ENCODE results near the gene DCAF12.

DNA sequence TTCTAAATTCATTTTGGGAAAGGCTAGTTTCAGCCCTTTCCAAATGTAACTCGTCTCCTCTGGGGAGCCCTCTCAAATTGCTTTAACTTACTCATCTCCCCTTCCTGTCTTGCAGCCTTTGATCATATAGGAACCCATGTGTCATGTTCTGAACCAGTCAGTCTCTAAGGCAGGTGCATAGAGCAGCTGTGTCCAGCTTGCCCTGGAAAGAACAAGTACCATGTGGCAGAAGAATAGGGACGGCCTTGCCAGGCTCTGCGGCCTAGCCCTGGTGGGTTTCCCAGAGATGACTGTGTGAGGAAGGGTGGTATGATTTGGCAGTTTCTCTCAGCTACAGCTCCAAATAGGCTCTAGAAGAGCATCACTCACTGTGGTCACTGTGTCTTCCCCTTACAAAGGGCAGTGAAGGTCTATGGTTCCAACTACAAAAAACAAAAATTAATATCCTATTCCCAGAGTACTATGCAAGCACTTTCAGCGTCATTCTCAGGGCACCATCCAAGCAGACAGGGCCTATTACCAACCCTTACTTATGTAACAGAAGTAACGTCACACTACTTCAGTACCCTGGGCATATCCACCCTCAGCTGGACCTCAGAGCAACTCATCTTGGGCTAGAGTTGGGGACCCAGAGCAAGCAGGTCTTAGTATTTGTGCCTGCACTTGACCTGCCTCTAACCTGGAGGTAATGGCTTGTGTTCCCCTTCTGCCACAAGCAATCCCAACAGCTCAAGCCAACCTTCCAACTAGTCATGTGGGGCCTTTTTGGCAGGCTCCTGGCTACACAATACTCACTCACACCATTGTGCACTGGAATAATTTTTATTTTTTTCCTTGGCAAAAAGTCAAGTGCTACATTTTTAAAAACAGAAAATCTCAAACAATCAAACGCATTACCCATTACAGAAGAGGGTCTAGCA is 40.7 kb downstream of the DCAF12 start:
- TF ChIP-seq EZH2 (IDR thresholded peaks at IDR 0.05; ENCODE audit: low read length): no peak
- TF ChIP-seq, protein P1, sequence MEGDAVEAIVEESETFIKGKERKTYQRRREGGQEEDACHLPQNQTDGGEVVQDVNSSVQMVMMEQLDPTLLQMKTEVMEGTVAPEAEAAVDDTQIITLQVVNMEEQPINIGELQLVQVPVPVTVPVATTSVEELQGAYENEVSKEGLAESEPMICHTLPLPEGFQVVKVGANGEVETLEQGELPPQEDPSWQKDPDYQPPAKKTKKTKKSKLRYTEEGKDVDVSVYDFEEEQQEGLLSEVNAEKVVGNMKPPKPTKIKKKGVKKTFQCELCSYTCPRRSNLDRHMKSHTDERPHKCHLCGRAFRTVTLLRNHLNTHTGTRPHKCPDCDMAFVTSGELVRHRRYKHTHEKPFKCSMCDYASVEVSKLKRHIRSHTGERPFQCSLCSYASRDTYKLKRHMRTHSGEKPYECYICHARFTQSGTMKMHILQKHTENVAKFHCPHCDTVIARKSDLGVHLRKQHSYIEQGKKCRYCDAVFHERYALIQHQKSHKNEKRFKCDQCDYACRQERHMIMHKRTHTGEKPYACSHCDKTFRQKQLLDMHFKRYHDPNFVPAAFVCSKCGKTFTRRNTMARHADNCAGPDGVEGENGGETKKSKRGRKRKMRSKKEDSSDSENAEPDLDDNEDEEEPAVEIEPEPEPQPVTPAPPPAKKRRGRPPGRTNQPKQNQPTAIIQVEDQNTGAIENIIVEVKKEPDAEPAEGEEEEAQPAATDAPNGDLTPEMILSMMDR (optimal IDR thresholded peaks at IDR 0.05 in 1 of 3, IDR thresholded peaks at IDR 0.05 in 1 of 3, conservative IDR thresholded peaks at IDR 0.05 in 1 of 3; ENCODE audit: extremely low read depth in 1 of 3, insufficient read depth in 2 of 3, low read length in 3 of 3): no peak

All from keratinocyte (primary cell).